ENCODE measurements around the gene KLRK1. TPM values are rescaled to one million over a fixed set of nuclear protein-coding genes. Genes with fewer than 3 reads are reported as not detected.
A peak's percentile ranks its signal among the peaks of the same experiment; 100 is the strongest.
"Not testable (repeated sequence)": the region's sequence is repeated elsewhere in the genome, so short reads cannot be mapped to it uniquely, and the experiment has no call there.

KLRK1 gene
- total RNA-seq, 6 experiments from 2014 or later = not detected

GRCh38 chr12:10339053-10339840 is 50.6 kb downstream of the KLRK1 start:
- peak; percentile 15 for DNase-seq

GRCh38 chr12:10338470-10338869 is 51.4 kb downstream of the KLRK1 start:
- H3K27ac Mint-ChIP-seq; H3K36me3 Mint-ChIP-seq (ENCODE audit: low read depth); H3K4me3 Mint-ChIP-seq; DNase-seq; H3K9me3 Mint-ChIP-seq; H3K27me3 Mint-ChIP-seq (ENCODE audit: insufficient read depth): not testable (repeated sequence)
- H3K4me1 Mint-ChIP-seq (ENCODE audit: low read depth) = peaks cover 44% of the 10 kb centered on the region

More at GRCh38 chr12:10339053-10339840, 50.6 kb downstream of the KLRK1 start:
- Mint-ChIP-seq H3K27ac (no peak overlapping the region), H3K27me3 (ENCODE audit: insufficient read depth) (no peaks in the 10 kb centered on the region; the same call in 1 of the 2 replicates), H3K36me3 (ENCODE audit: low read depth) (no peaks in the 10 kb centered on the region), H3K4me1 (ENCODE audit: low read depth) (peaks cover 45% of the 10 kb centered on the region), H3K9me3 (no peaks in the 10 kb centered on the region), H3K4me3 (no peak overlapping the region)
- no peak for TF ChIP-seq CTCF (IDR thresholded peaks at IDR 0.05)

DNA sequence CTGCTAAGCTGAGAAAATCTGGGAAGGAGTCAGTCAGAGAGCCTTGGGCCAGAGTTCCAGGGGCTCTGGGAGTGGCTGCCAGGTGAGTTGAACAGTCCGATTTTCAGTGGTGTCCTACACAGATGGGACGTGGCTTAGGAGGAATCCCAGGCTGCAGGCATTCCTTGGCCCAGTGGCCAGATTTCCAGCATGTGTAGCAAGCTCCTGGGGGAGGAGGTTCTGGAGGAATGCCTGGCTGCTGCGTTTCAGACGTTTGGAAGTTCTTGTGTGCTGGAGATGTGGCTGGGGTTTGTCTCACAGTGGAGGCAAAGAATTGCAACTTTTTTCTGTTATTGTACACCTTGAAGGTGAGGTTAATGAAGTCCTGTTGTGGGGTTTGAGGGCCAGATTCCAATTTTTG is 53.6 kb downstream of the KLRK1 start:
- DNase-seq; H3K4me3 Mint-ChIP-seq; H3K27me3 Mint-ChIP-seq (ENCODE audit: insufficient read depth); H3K36me3 Mint-ChIP-seq (ENCODE audit: low read depth); H3K9me3 Mint-ChIP-seq; H3K27ac Mint-ChIP-seq: not testable (repeated sequence)
- H3K4me1 Mint-ChIP-seq (ENCODE audit: low read depth) = peaks cover 30% of the 10 kb centered on the region

- Mint-ChIP-seq H3K36me3 (ENCODE audit: low read depth) (no peaks in the 10 kb centered on the region; the same call in 1 of the 2 replicates), H3K27ac (no peak overlapping the region), H3K4me1 (ENCODE audit: low read depth) (peaks cover 5% of the 10 kb centered on the region; the same call in 1 of the 2 replicates), H3K4me3 (no peak overlapping the region), H3K9me3 (peaks cover 5% of the 10 kb centered on the region), H3K27me3 (ENCODE audit: insufficient read depth) (no peaks in the 10 kb centered on the region; the same call in none of the 2 replicates)
- DNase-seq = peak; percentile 59
- TF ChIP-seq CTCF (IDR thresholded peaks at IDR 0.05) = peak; percentile 84
Measured at GRCh38 chr12:10331642-10332239, 58.1 kb downstream of the KLRK1 start.

DNA sequence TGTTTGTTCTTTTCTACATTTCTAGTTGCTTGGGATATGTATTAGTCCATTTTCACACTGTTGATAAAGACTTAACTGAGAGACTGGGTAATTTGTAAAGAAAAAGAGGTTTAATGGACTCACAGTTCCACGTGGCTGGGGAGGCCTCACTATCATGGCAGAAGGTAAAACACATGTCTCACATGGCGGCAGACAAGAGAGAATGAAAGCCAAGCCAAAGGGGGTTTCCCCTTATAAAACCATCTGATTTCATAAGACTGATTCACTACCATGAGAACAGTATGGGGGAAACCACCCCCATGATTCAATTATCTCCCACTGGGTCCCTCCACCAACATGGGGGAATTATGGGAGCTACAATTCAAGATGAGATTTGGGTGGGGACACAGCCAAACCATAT is 61.1 kb downstream of the KLRK1 start:
- not testable (repeated sequence) for H3K4me1 Mint-ChIP-seq (ENCODE audit: low read depth); H3K27ac Mint-ChIP-seq; H3K4me3 Mint-ChIP-seq; H3K27me3 Mint-ChIP-seq (ENCODE audit: insufficient read depth); DNase-seq; H3K9me3 Mint-ChIP-seq; H3K36me3 Mint-ChIP-seq (ENCODE audit: low read depth)

Other genes with a start within 250 kb of the KLRK1 start
- 10 to 100 TPM; 30.3 to 53.6 (median 40.0) TPM for gene OLR1, start 217.9 kb downstream of the KLRK1 start, total RNA-seq (2021; fragmentation: NEBNext Ultra II Directional; extraction: Animal tissue kit (Norgen Biotek cat#: 25700))
- gene TMEM52B, start 211.0 kb downstream of the KLRK1 start, total RNA-seq (2021; fragmentation: NEBNext Ultra II Directional; extraction: Animal tissue kit (Norgen Biotek cat#: 25700)) = 1 to 10 TPM in 4 of 6 experiments, under 1 TPM in 2; 0.74 to 2.3 (median 1.1) TPM
- 100 to 1,000 TPM; 152 to 231 (median 162) TPM for gene GABARAPL1, start 177.2 kb downstream of the KLRK1 start, total RNA-seq (2021; fragmentation: NEBNext Ultra II Directional; extraction: Animal tissue kit (Norgen Biotek cat#: 25700))
- under 1 TPM; 0.14 to 0.78 (median 0.28) TPM for gene KLRD1, start 82.2 kb downstream of the KLRK1 start, total RNA-seq (2021; fragmentation: NEBNext Ultra II Directional; extraction: Animal tissue kit (Norgen Biotek cat#: 25700))
- not detected for gene KLRC4, start 19.7 kb upstream of the KLRK1 start, total RNA-seq (2021; fragmentation: NEBNext Ultra II Directional; extraction: Animal tissue kit (Norgen Biotek cat#: 25700))
- not detected for gene KLRC3, start 30.6 kb upstream of the KLRK1 start, total RNA-seq (2021; fragmentation: NEBNext Ultra II Directional; extraction: Animal tissue kit (Norgen Biotek cat#: 25700))
- gene KLRC2, start 46.0 kb upstream of the KLRK1 start, total RNA-seq (2021; fragmentation: NEBNext Ultra II Directional; extraction: Animal tissue kit (Norgen Biotek cat#: 25700)) = not detected
- gene KLRC1, start 63.3 kb upstream of the KLRK1 start, total RNA-seq (2021; fragmentation: NEBNext Ultra II Directional; extraction: Animal tissue kit (Norgen Biotek cat#: 25700)) = not detected
- gene EIF2S3B, start 115.8 kb upstream of the KLRK1 start, total RNA-seq (2021; fragmentation: NEBNext Ultra II Directional; extraction: Animal tissue kit (Norgen Biotek cat#: 25700)) = under 1 TPM; 0.43 to 0.81 (median 0.54) TPM
- gene MAGOHB, start 223.6 kb upstream of the KLRK1 start, total RNA-seq (2021; fragmentation: NEBNext Ultra II Directional; extraction: Animal tissue kit (Norgen Biotek cat#: 25700)) = 10 to 100 TPM; 40.7 to 50.7 (median 47.4) TPM